Effector memory CD4-positive, alpha-beta T cell (primary cell): ENCODE results near the gene UBE2U.
"Not testable (repeated sequence)": the region's sequence is repeated elsewhere in the genome, so short reads cannot be mapped to it uniquely, and the experiment has no call there.

Experiments used
- DNase-seq, 3 donors: peaks; one replicate each; pipeline ENCODE4 v3.0.0-alpha.2; 2020
- H3K27ac ChIP-seq: 2 replicates; pipeline ENCODE4 v1.7.0; 2013; ENCODE audit warnings: mild to moderate bottlenecking, low read length, moderate library complexity; ENCODE audit not compliant: insufficient read depth, poor library complexity, severe bottlenecking
- H3K27me3 ChIP-seq: replicated peaks from 2 replicates; pipeline ENCODE4 v1.7.0; 2013; ENCODE audit warnings: mild to moderate bottlenecking, low read length; ENCODE audit not compliant: insufficient read depth, control insufficient read depth, poor library complexity, severe bottlenecking
- H3K36me3 ChIP-seq: 2 replicates; pipeline ENCODE4 v1.7.0; 2013; ENCODE audit warnings: mild to moderate bottlenecking, low read length, moderate library complexity; ENCODE audit not compliant: control insufficient read depth, insufficient read depth
- H3K4me1 ChIP-seq: 2 replicates; pipeline ENCODE4 v1.7.0; 2013; ENCODE audit warnings: low read length, mild to moderate bottlenecking; ENCODE audit not compliant: control insufficient read depth, insufficient read depth, poor library complexity, severe bottlenecking
- H3K4me3 ChIP-seq: 2 replicates; pipeline ENCODE4 v1.7.0; 2013; ENCODE audit warnings: low read length, low read depth, mild to moderate bottlenecking; ENCODE audit not compliant: insufficient read depth, poor library complexity, severe bottlenecking
- H3K9me3 ChIP-seq: 2 replicates; pipeline ENCODE4 v1.7.0; 2013; ENCODE audit warnings: mild to moderate bottlenecking, low read length, moderate library complexity; ENCODE audit not compliant: control insufficient read depth

Gene UBE2U

DNA sequence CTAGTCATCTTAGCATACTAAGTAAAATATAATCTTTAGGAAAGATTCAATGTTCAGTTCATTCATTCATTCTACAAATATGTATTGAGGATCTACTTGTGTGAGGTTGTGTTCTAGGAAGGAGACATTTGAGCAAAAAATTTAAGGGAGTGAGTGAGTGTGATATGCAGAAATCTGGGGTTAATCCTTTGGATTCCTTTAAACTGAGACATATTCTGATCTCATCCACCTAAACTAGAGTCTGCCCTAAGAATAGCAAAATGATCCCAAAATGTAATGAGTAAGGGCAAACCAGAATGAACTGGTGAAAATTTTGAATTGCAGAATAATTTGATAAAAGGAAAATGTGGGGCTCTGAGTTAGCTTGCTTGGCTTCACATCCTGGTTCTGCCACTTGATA is 8.6 kb downstream of the UBE2U start:
- Histone ChIP-seq H3K27me3 (no peaks in the 10 kb centered on the region), H3K4me3 (no peak overlapping the region), H3K9me3 (no peaks in the 10 kb centered on the region), H3K27ac (no peak overlapping the region), H3K36me3 (no peaks in the 10 kb centered on the region), H3K4me1 (no peaks in the 10 kb centered on the region)
- DNase-seq, result no peak

DNA sequence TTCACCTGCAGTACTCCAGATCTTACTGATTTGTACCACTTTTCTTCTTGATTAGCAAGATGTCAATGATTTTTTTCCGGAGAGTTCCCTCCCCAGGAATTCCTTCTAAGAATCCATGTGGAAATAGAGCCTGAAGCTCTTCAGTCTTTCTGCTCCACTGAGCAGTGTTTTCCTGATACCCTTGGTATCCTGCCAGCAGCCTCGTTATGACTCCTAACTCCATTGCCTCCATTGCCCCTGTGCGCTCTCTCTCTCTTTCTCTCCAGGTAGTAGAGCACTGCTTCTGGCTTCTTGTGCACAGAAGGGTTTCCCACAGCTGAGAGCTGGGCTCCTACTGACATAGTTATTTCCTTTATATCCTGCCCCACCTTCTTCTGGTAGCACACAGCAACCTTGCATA is 12.2 kb downstream of the UBE2U start:
- H3K36me3 ChIP-seq, result no peaks in the 10 kb centered on the region
- no peaks in the 10 kb centered on the region for H3K27me3 ChIP-seq
- no peak for DNase-seq
- H3K4me1 ChIP-seq, result no peaks in the 10 kb centered on the region
- no peak overlapping the region for H3K4me3 ChIP-seq
- H3K27ac ChIP-seq, result no peak overlapping the region
- no peaks in the 10 kb centered on the region for H3K9me3 ChIP-seq

DNA sequence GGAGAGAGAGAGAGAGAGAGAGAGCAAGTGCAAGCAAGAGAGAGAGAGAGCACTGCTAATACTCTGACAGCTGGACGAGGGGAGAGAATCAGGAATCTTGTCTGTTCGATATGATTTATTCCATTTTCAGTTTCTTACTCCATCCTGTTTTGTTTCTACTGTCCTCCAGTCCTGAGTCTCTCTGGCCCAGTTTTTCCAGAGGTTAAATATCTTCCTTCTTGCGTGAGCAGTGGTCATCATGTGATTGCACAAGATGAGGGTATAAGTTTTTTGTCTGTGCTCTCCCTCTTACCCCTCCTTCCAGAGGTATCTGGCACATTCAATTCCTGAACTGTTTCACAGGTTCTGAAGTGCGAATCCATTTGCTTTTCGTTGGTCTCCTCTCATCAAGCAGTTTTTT is 16.8 kb downstream of the UBE2U start:
- Histone ChIP-seq H3K9me3 (no peaks in the 10 kb centered on the region), H3K4me1 (no peaks in the 10 kb centered on the region), H3K36me3 (no peaks in the 10 kb centered on the region), H3K27ac (no peak overlapping the region), H3K27me3 (no peaks in the 10 kb centered on the region), H3K4me3 (no peak overlapping the region)
- no peak for DNase-seq

DNA sequence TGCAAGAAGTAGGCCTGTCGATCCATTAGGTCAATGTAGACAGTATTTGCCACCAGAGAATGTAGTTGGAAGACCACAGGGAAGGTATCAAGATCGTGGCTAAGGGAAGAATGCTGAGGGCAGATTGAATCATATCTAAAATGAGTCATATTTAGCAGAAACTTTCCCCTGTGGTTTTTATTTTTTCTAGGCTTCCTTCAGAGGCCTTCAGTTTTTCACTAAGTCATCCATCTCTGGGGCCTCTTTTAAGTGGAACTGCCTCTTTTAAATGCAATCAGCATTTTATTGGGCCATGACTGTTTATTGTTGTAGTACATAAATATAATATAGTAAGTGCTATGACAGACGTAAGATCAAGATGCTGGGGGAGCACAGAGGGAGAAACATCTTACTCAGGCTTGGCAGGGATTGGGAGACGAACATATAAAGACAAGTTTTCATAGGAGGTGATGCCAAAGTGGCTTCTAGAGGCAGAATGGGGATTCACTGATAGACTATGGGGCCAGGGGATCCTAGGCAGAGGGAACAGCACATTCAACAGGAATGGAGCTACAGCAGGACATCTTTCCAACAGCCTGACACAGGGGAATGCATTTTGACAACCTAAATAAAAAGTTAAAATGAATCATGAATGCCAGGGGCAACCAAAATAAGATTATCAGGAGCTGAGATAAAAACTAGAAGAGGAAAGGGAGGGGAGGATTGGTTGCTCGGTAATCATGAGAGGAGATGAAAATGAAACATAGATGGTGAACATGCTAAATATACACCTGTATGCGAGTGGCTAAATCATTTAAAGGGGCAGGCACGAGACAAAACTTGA is 20.1 kb downstream of the UBE2U start:
- DNase-seq, result no peak
- Histone ChIP-seq H3K27ac (no peak overlapping the region), H3K27me3 (no peaks in the 10 kb centered on the region), H3K36me3 (no peaks in the 10 kb centered on the region), H3K9me3 (no peaks in the 10 kb centered on the region), H3K4me3 (no peak overlapping the region), H3K4me1 (no peaks in the 10 kb centered on the region)

DNA sequence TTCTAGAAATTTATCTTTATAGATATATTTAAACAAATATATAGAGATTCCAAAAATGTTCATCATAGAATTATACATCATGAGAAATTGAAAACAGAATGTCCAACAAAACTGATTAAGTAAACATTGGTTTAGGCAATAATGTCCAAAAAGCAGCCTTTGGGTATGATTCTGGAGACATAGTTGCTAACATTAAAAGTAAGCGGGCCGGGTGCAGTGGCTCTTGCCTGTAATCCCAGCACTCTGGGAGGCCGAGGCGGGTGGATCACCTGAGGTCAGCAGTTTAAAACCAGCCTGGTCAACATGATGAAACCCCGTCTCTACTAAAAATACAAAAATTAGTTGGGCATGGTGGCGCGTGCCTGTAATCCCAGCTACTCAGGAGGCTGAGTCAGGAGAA is 20.8 kb downstream of the UBE2U start:
- not testable (repeated sequence) for H3K36me3 ChIP-seq, H3K27ac ChIP-seq, H3K4me3 ChIP-seq, H3K9me3 ChIP-seq, DNase-seq, H3K4me1 ChIP-seq, H3K27me3 ChIP-seq

DNA sequence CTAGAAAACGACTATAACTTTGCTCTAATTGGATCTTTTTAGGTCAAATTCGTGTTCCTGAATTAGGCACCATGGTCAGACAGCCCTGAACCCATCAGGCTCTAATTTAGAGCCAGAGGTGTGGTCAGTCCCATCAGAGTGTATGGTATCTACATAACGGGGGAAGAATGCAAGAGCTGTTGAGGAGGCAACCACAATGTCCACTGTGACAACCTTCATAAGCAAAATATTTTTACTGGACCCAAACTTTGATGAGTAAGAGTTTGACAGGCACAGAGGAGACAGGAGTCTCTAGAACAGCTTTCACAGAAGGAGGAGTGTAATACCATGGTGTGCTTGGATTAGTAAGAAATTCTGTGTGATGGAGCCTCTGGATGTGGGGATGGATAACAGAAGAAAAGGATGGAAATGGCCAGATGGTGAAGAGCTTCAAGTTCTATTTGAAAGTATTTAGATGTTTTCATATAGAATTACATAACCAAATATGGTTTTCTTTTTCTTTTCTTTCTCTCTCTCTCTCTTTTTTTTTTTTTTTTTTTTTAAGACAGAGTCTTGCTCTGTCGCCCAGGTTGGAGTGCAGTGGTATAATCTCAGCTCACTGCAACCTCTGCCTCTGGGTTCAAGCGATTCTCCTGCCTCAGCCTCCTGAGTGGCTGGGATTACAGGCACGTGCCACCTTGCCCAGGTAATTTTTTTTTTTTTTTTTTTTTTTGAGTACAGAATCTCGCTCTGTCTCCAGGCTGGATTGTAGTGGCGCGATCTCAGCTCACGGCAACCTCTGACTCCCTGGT is 24.9 kb downstream of the UBE2U start:
- Histone ChIP-seq H3K27ac (no peak overlapping the region), H3K9me3 (no peaks in the 10 kb centered on the region), H3K36me3 (no peaks in the 10 kb centered on the region), H3K4me1 (no peaks in the 10 kb centered on the region), H3K27me3 (no peaks in the 10 kb centered on the region), H3K4me3 (no peak overlapping the region)
- DNase-seq, result no peak

DNA sequence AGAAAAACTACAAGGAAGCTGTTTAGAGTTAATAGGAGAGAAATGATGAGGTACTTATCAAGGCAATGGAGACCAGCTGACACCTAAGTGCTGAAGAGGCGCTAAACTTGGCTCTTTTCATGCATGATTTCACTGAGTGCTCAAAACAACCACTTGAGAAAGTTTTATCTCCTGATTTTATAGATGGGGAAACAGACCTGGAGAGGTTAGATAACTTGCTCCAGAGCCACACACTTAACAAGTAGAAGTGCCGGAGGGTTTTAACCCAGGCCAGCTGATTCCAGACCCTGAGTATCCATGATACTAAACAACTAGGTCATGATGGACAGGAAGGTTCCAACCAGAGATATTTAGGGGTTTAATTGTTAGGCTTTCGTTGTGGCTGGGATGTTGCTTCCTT is 25.9 kb downstream of the UBE2U start:
- Histone ChIP-seq H3K9me3 (no peaks in the 10 kb centered on the region), H3K36me3 (no peaks in the 10 kb centered on the region), H3K4me3 (no peak overlapping the region), H3K4me1 (no peaks in the 10 kb centered on the region), H3K27me3 (no peaks in the 10 kb centered on the region), H3K27ac (no peak overlapping the region)
- DNase-seq, result no peak

DNA sequence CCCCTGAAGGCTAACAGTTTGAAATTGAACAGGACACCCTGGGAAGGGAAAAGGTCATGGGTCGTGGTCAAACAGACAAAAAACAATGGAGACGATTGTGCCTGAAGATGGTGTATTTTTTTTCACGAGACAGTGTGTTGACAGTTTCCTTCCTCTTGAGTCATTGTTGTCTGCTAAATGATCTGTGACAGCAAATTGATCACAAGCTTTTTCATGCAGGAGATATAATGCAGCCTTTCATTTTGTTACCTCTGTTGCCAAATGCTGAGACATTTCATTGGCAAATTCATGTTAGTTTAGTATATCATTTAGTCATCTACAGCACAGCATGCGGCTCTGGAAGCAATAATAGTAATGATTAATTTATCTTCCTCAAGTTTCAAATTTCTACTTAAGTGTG is 27.7 kb downstream of the UBE2U start:
- Histone ChIP-seq H3K27ac (no peak overlapping the region), H3K36me3 (no peaks in the 10 kb centered on the region), H3K9me3 (no peaks in the 10 kb centered on the region), H3K27me3 (no peaks in the 10 kb centered on the region), H3K4me3 (no peak overlapping the region), H3K4me1 (no peaks in the 10 kb centered on the region)
- no peak for DNase-seq

DNA sequence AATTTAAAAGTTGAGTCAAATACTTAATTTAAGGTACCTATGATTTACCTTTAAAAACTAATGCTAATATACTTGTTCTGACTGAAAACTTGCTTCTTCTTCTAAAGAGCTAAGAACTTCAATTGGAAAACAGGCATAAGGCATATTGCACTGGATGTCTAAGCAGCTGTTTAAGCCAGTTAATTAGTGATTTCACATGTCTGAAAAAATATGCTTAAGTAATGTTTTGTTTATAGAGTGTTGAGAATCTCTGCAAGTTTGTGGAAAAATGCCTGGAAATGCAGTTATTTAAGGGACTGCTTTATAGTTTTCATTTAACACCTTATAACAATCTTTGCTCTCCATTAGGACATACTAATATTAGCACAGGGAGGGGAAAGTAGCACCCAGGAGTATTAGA is 28.2 kb downstream of the UBE2U start:
- no peaks in the 10 kb centered on the region for H3K9me3 ChIP-seq
- H3K4me3 ChIP-seq, result no peak overlapping the region
- DNase-seq, result no peak
- H3K4me1 ChIP-seq, result no peaks in the 10 kb centered on the region
- no peaks in the 10 kb centered on the region for H3K27me3 ChIP-seq
- H3K36me3 ChIP-seq, result no peaks in the 10 kb centered on the region
- H3K27ac ChIP-seq, result no peak overlapping the region

DNA sequence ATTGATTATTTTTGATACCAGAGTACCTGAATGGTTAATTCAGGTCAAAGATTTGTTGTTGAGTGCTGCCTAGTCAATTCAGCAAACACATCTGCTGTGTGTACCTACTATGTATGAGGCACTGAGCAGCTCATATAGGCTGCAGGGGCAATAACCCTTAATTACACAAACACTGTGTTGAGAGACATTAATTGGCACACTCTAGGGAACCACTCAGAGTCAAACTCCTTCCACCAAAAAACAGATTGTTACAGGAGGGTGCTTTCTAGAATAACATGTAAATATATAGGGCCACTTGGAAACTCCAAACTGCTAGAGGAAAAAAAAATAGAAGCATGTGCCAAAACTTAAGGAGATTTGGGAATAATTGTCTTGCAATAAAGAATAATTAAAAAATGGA is 31.3 kb downstream of the UBE2U start:
- Histone ChIP-seq H3K4me1 (no peaks in the 10 kb centered on the region), H3K27me3 (no peaks in the 10 kb centered on the region), H3K27ac (no peak overlapping the region), H3K4me3 (no peak overlapping the region), H3K9me3 (no peaks in the 10 kb centered on the region), H3K36me3 (no peaks in the 10 kb centered on the region)
- DNase-seq, result no peak
